GM12878 (cell line): ENCODE results near the gene MAS1L. TPM values are rescaled to one million over a fixed set of nuclear protein-coding genes. Genes with fewer than 3 reads are reported as not detected.
A peak's percentile ranks its signal among the peaks of the same experiment; 100 is the strongest.

Experiments used
- ATAC-seq: fragments of 200-7000 bp; cut with Tn5 transposase; 3 replicates; pipeline ENCODE4 v1.9.1; 2020; ENCODE audit warnings: mild to moderate bottlenecking, moderate library complexity
- BruUV-seq: library from RNA; stranded (reverse); fragments of 400-500 nt; replicated peaks from 2 replicates; lab custom pipeline; 2021; lab: Mats Ljungman, UMichigan
- CTCF ChIA-PET: fragments of 300-600 bp; sonication (Branson Sonifier 250); formaldehyde crosslinking; extraction: SDS; loops from one replicate; lab custom pipeline; 2021; ENCODE audit warnings: inconsistent platforms; lab: Yijun Ruan, JAX
- POLR2A ChIA-PET: fragments of 350-600 bp; formaldehyde crosslinking; extraction: SDS; loops from one replicate; lab custom pipeline; 2021; ENCODE audit warnings: inconsistent platforms; lab: Charles Lee
- RAD21 ChIA-PET: fragments of 300-600 bp; sonication (Branson Sonifier 250); formaldehyde crosslinking; loops from one replicate; lab custom pipeline; 2023; ENCODE audit warnings: antibody characterized with exemption; ENCODE audit not compliant: unreplicated experiment; lab: Charles Lee
- SMC1A ChIA-PET: fragments of 300-600 bp; sonication (Branson Sonifier 250); formaldehyde crosslinking; loops from one replicate; lab custom pipeline; 2023; ENCODE audit not compliant: unreplicated experiment, uncharacterized antibody; lab: Charles Lee
- DNase-seq: peaks from one replicate; pipeline ENCODE4 v3.0.0-alpha.2; 2011; ENCODE audit warnings: low read depth, low spot score
- FAIRE-seq: peaks from 3 replicates; lab custom pipeline; 2011; peaks lifted over from hg19 to GRCh38; lab: Jason Lieb, UNC
- H2AFZ ChIP-seq: 2 replicates; pipeline ENCODE4 v1.6.0; 2011; ENCODE audit warnings: low read depth, low read length, control low read depth; ENCODE audit not compliant: control insufficient read depth
- H3K27ac ChIP-seq: 2 replicates; pipeline ENCODE4 v1.5.1; 2011; ENCODE audit warnings: control low read depth; ENCODE audit not compliant: control insufficient read depth, insufficient read depth
- H3K27me3 ChIP-seq, 2 experiments: replicated peaks in 1 of 2; 2 replicates each; pipeline versions ENCODE4 v1.6.0 to v1.6.1; 2011; ENCODE audit warnings: low read length in 1 of 2; ENCODE audit not compliant: control insufficient read depth in 2 of 2, insufficient read depth in 2 of 2
- H3K36me3 ChIP-seq, 2 experiments: 2 replicates each; pipeline ENCODE4 v1.5.1; 2011; ENCODE audit warnings: low read length in 1 of 2; ENCODE audit not compliant: control insufficient read depth in 2 of 2, insufficient read depth in 2 of 2
- H3K4me1 ChIP-seq: 2 replicates; pipeline ENCODE4 v1.6.1; 2011; ENCODE audit warnings: mild to moderate bottlenecking, low read length, moderate library complexity, mixed read lengths; ENCODE audit not compliant: control insufficient read depth, insufficient read depth
- H3K4me2 ChIP-seq: 2 replicates; pipeline ENCODE4 v1.6.0; 2011; ENCODE audit warnings: control low read depth; ENCODE audit not compliant: control insufficient read depth, insufficient read depth
- H3K4me3 ChIP-seq: fragments of 200-600 bp; sonication (generic); 2 replicates; pipeline ENCODE4 v1.5.1; 2016
- H3K79me2 ChIP-seq: 2 replicates; pipeline ENCODE4 v1.6.0; 2011; ENCODE audit warnings: low read length; ENCODE audit not compliant: control insufficient read depth, insufficient read depth
- H3K9ac ChIP-seq: 2 replicates; pipeline ENCODE4 v1.8.0; 2011; ENCODE audit warnings: low read length, control low read depth, mixed read lengths; ENCODE audit not compliant: control insufficient read depth, insufficient read depth
- H3K9me3 ChIP-seq: replicated peaks from 3 replicates; pipeline ENCODE4 v1.5.1; 2011; ENCODE audit warnings: mild to moderate bottlenecking, low read length; ENCODE audit not compliant: control insufficient read depth, insufficient read depth
- H4K20me1 ChIP-seq: 2 replicates; pipeline ENCODE4 v1.6.0; 2011; ENCODE audit not compliant: control insufficient read depth, insufficient read depth
- DPF2 ChIP-seq: fragments of 450-650 bp; IDR thresholded peaks from 2 replicates; pipeline ENCODE4 v1.6.1; 2017; ENCODE audit warnings: mild to moderate bottlenecking
- MAX ChIP-seq: IDR thresholded peaks from 2 replicates; pipeline ENCODE4 v1.6.1; 2012; ENCODE audit warnings: low read depth, low read length, improper control_type of control experiment
- PBX3 ChIP-seq: IDR thresholded peaks from 2 replicates; pipeline ENCODE4 v1.6.1; 2011; ENCODE audit warnings: mild to moderate bottlenecking, low read depth, low read length, moderate library complexity; ENCODE audit not compliant: insufficient replicate concordance
- POLR2A ChIP-seq: IDR thresholded peaks from 2 replicates; pipeline ENCODE4 v1.6.1; 2011; ENCODE audit warnings: low read depth, mild to moderate bottlenecking, low read length
- RELA ChIP-seq: fragments of 450-650 bp; IDR thresholded peaks from 2 replicates; pipeline ENCODE4 v1.8.0; 2014; ENCODE audit warnings: borderline replicate concordance; ENCODE audit not compliant: partially characterized antibody
- ZBTB33 ChIP-seq: fragments of 450-650 bp; IDR thresholded peaks from 2 replicates; pipeline ENCODE4 v1.6.1; 2017; ENCODE audit warnings: mild to moderate bottlenecking
- ZNF217 ChIP-seq: fragments of 450-650 bp; IDR thresholded peaks from 2 replicates; pipeline ENCODE4 v1.6.1; 2017; ENCODE audit warnings: antibody characterized with exemption, mild to moderate bottlenecking
- WGBS: methylation state at CpG from one replicate; pipeline ENCODE4 v1.1.6; 2016; ENCODE audit warnings: low lambda C conversion rate; ENCODE audit not compliant: insufficient replicate concordance, insufficient coverage; ENCODE audit errors: missing lambda C conversion rate; 5-methylcytosine and 5-hydroxymethylcytosine counted together
- in situ Hi-C: fragments of 300-500 bp; cut with MboI; formaldehyde crosslinking; loops from 9 replicates; pipeline ENCODE4 v1.14.3; 2018; ENCODE audit warnings: mixed read lengths
- intact Hi-C: fragments of 100-400 bp; cut with micrococcal nuclease; formaldehyde crosslinking; loops from one replicate; pipeline ENCODE4 v1.14.2; 2022; ENCODE audit not compliant: unreplicated experiment
- polyA plus RNA-seq, 11 experiments: library from polyadenylated mRNA; depleted of rRNA in 4 of 11; unstranded in 6 of 11; stranded (reverse) in 5 of 11; fragments of >200 nt; fragmentation: Nextera tagmentation in 4 of 11; fragmentation: Illumina TruSeq in 1 of 11; extraction: Ambion mirVana in 4 of 11; extraction: Trizol in 1 of 11; gene quantifications; 1 replicate in 1 of 11; 2 replicates in 10 of 11; pipeline versions ENCODE4 v1.2.1 to v1.2.3, GENCODE V29; 2011 to 2016; ENCODE audit warnings: inconsistent platforms in 2 of 11, missing spikeins in 2 of 11, low read depth in 1 of 11
- total RNA-seq, 4 experiments: library from RNA; depleted of rRNA in 3 of 4; stranded (reverse); fragments of >200 nt in 3 of 4; fragmentation: Illumina TruSeq in 1 of 4; extraction: Trizol in 1 of 4; gene quantifications; 2 replicates each; pipeline versions ENCODE4 v1.2.1 to v1.2.3, GENCODE V29; 2013 to 2021
- TF ChIP-seq, protein P1 (sequence below): fragments of 450-650 bp; formaldehyde crosslinking; IDR thresholded peaks from 2 replicates; pipeline ENCODE4 v1.4.0; 2020; ENCODE audit warnings: mild to moderate bottlenecking, moderate library complexity
- TF ChIP-seq, protein P2 (sequence below): fragments of 450-650 bp; formaldehyde crosslinking; IDR thresholded peaks from 2 replicates; pipeline ENCODE4 v1.4.0; 2022; ENCODE audit warnings: mild to moderate bottlenecking, moderate library complexity
- TF ChIP-seq, protein P3 (sequence below): IDR thresholded peaks from 2 replicates; pipeline ENCODE4 v1.6.1; 2012; ENCODE audit warnings: mild to moderate bottlenecking, low read depth, low read length

Gene MAS1L
- total and polyA plus RNA-seq, 10 of the 15 experiments (the other 5 are each of a cell fraction or from before 2014, with no cell fraction given), result not detected

GRCh38 chr6:29531668-29532067 lies 43.9 kb upstream of the MAS1L start:
- Histone ChIP-seq H3K27me3 (no peaks in the 10 kb centered on the region), H3K79me2 (no peaks in the 10 kb centered on the region), H3K4me1 (no peaks in the 10 kb centered on the region), H4K20me1 (no peaks in the 10 kb centered on the region), H3K27ac (no peak overlapping the region), H3K9ac (no peak overlapping the region), H3K9me3 (no peaks in the 10 kb centered on the region), H3K4me3 (no peak overlapping the region), H2AFZ (no peak overlapping the region), H3K4me2 (no peak overlapping the region), H3K36me3 (no peaks in the 10 kb centered on the region)
- RAD21 ChIA-PET, result no interaction called here
- FAIRE-seq (no peak), DNase-seq (no peak), ATAC-seq (peak; percentile 49)
- CTCF ChIA-PET, result interaction anchor here (1.1 kb wide), 1 partner anchor 123 kb away, joined by 4 read pairs; no protein-coding TSS in a partner anchor
- POLR2A ChIA-PET, result no interaction called here
- intact Hi-C loops (no loop called here), in situ Hi-C loops (no loop called here)
- BruUV-seq, result no TSS peak
- 0% methylated on average over 3 of the region's 3 CpGs for WGBS
- SMC1A ChIA-PET, result no interaction called here
- TF ChIP-seq, protein P1, sequence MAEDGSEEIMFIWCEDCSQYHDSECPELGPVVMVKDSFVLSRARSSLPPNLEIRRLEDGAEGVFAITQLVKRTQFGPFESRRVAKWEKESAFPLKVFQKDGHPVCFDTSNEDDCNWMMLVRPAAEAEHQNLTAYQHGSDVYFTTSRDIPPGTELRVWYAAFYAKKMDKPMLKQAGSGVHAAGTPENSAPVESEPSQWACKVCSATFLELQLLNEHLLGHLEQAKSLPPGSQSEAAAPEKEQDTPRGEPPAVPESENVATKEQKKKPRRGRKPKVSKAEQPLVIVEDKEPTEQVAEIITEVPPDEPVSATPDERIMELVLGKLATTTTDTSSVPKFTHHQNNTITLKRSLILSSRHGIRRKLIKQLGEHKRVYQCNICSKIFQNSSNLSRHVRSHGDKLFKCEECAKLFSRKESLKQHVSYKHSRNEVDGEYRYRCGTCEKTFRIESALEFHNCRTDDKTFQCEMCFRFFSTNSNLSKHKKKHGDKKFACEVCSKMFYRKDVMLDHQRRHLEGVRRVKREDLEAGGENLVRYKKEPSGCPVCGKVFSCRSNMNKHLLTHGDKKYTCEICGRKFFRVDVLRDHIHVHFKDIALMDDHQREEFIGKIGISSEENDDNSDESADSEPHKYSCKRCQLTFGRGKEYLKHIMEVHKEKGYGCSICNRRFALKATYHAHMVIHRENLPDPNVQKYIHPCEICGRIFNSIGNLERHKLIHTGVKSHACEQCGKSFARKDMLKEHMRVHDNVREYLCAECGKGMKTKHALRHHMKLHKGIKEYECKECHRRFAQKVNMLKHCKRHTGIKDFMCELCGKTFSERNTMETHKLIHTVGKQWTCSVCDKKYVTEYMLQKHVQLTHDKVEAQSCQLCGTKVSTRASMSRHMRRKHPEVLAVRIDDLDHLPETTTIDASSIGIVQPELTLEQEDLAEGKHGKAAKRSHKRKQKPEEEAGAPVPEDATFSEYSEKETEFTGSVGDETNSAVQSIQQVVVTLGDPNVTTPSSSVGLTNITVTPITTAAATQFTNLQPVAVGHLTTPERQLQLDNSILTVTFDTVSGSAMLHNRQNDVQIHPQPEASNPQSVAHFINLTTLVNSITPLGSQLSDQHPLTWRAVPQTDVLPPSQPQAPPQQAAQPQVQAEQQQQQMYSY (CRISPR knock-in tag), result no peak
- TF ChIP-seq, protein P2, sequence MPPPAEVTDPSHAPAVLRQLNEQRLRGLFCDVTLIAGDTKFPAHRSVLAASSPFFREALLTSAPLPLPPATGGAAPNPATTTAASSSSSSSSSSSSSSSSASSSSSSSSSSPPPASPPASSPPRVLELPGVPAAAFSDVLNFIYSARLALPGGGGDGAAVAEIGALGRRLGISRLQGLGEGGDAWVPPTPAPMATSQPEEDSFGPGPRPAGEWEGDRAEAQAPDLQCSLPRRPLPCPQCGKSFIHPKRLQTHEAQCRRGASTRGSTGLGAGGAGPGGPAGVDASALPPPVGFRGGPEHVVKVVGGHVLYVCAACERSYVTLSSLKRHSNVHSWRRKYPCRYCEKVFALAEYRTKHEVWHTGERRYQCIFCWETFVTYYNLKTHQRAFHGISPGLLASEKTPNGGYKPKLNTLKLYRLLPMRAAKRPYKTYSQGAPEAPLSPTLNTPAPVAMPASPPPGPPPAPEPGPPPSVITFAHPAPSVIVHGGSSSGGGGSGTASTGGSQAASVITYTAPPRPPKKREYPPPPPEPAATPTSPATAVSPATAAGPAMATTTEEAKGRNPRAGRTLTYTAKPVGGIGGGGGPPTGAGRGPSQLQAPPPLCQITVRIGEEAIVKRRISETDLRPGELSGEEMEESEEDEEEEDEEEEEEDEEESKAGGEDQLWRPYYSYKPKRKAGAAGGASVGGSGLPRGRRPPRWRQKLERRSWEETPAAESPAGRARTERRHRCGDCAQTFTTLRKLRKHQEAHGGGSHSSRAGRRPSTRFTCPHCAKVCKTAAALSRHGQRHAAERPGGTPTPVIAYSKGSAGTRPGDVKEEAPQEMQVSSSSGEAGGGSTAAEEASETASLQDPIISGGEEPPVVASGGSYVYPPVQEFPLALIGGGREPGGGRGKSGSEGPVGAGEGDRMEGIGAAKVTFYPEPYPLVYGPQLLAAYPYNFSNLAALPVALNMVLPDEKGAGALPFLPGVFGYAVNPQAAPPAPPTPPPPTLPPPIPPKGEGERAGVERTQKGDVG, result no peak
- TF ChIP-seq DPF2 (no peak), PBX3 (no peak), POLR2A (no peak), ZNF217 (no peak), RELA (no peak), MAX (no peak), ZBTB33 (no peak)
- TF ChIP-seq, protein P3, sequence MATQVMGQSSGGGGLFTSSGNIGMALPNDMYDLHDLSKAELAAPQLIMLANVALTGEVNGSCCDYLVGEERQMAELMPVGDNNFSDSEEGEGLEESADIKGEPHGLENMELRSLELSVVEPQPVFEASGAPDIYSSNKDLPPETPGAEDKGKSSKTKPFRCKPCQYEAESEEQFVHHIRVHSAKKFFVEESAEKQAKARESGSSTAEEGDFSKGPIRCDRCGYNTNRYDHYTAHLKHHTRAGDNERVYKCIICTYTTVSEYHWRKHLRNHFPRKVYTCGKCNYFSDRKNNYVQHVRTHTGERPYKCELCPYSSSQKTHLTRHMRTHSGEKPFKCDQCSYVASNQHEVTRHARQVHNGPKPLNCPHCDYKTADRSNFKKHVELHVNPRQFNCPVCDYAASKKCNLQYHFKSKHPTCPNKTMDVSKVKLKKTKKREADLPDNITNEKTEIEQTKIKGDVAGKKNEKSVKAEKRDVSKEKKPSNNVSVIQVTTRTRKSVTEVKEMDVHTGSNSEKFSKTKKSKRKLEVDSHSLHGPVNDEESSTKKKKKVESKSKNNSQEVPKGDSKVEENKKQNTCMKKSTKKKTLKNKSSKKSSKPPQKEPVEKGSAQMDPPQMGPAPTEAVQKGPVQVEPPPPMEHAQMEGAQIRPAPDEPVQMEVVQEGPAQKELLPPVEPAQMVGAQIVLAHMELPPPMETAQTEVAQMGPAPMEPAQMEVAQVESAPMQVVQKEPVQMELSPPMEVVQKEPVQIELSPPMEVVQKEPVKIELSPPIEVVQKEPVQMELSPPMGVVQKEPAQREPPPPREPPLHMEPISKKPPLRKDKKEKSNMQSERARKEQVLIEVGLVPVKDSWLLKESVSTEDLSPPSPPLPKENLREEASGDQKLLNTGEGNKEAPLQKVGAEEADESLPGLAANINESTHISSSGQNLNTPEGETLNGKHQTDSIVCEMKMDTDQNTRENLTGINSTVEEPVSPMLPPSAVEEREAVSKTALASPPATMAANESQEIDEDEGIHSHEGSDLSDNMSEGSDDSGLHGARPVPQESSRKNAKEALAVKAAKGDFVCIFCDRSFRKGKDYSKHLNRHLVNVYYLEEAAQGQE, result no peak
